Skeletal muscle tissue (tissue), 4 donors: ENCODE results near the gene WWP2. TPM values are rescaled to one million over a fixed set of nuclear protein-coding genes. Genes with fewer than 3 reads are reported as not detected.
A peak's percentile ranks its signal among the peaks of the same experiment; 100 is the strongest.
"Not testable (repeated sequence)": the region's sequence is repeated elsewhere in the genome, so short reads cannot be mapped to it uniquely, and the experiment has no call there.

Experiments
- H3K27ac ChIP-seq: one replicate; pipeline ENCODE4 v1.7.0; 2013; ENCODE audit warnings: mild to moderate bottlenecking, low read depth, low read length, inconsistent platforms
- H3K27me3 ChIP-seq, 3 donors: one replicate each; pipeline ENCODE4 v1.7.0; 2013; ENCODE audit warnings: low read length in 3 of 3; ENCODE audit not compliant: control insufficient read depth in 3 of 3, insufficient read depth in 3 of 3
- H3K36me3 ChIP-seq, 3 donors: one replicate each; pipeline ENCODE4 v1.7.0; 2013; ENCODE audit warnings: low read length in 3 of 3; ENCODE audit not compliant: control insufficient read depth in 3 of 3, insufficient read depth in 3 of 3
- H3K4me1 ChIP-seq, 3 donors: one replicate each; pipeline ENCODE4 v1.7.0; 2013; ENCODE audit warnings: low read length in 3 of 3, mild to moderate bottlenecking in 3 of 3; ENCODE audit not compliant: control insufficient read depth in 3 of 3, insufficient read depth in 3 of 3
- H3K4me3 ChIP-seq, 3 donors: one replicate each; pipeline ENCODE4 v1.7.0; 2013; ENCODE audit warnings: low read length in 3 of 3
- H3K9ac ChIP-seq, 3 donors: one replicate each; pipeline ENCODE4 v1.7.0; 2013; ENCODE audit warnings: low read length in 3 of 3, mild to moderate bottlenecking in 3 of 3, moderate library complexity in 2 of 3, low read depth in 1 of 3
- H3K9me3 ChIP-seq, 3 donors: one replicate each; pipeline ENCODE4 v1.7.0; 2013; ENCODE audit warnings: low read length in 3 of 3; ENCODE audit not compliant: control insufficient read depth in 3 of 3
- total RNA-seq: library from RNA; depleted of rRNA; stranded (reverse); fragments of >200 nt; gene quantifications from one replicate; pipeline ENCODE4 v1.2.3, GENCODE V29; 2014
- donor health status: Osteomylitis.

The WWP2 gene
- total RNA-seq, 1 donor from 2014 or later = 14.1 TPM

DNA sequence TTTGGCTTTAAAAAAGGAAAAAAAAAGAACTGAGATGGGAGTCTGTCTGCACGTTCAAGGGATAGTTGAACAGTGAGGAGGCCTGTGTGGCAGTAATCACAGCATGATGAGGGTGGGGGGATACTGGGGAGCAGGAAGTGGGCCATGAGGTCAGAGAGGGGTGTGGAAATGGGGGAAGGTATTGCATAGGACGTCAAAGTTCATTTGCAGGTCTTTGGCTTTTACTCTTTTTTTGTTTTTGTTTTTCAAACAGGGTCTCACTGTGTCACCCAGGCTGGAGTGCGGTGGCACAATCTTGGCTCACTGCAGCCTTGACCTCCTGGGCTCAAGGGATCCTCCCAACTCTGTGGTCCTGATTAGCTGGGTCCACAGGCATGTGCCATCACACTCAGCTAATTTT lies 19.0 kb downstream of the WWP2 start:
- H3K36me3 ChIP-seq = no peaks in the 10 kb centered on the region
- no peaks in the 10 kb centered on the region for H3K9me3 ChIP-seq
- H3K27ac ChIP-seq = no peak overlapping the region
- no peaks in the 10 kb centered on the region for H3K4me1 ChIP-seq
- H3K27me3 ChIP-seq = no peaks in the 10 kb centered on the region
- H3K4me3 ChIP-seq = no peak overlapping the region
- no peak overlapping the region for H3K9ac ChIP-seq

DNA sequence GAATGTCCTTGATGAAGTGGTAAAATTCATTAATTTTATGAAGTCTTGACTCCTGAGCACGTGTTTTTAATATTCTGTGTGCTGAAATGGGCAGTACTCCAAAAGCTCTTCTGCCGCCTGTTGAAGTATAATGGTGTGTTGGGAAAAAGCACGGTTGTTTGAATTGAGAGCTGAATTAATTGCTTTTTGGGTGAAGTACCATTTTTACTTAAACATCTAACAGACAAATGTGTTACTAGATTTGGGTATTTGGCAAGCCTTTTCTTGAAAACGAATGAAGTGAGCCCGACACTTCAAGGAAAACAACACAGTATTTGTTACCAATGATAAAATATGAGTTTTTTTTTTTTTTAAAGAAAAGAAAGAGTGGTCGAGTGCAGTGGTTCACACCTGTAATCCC lies 22.5 kb downstream of the WWP2 start:
- no peaks in the 10 kb centered on the region for H3K9me3 ChIP-seq
- no peaks in the 10 kb centered on the region for H3K4me1 ChIP-seq
- H3K27me3 ChIP-seq = no peaks in the 10 kb centered on the region
- peaks cover 12 to 18% (median 12%) of the 10 kb centered on the region in 3 donors for H3K36me3 ChIP-seq
- H3K9ac ChIP-seq = no peak overlapping the region
- no peak overlapping the region for H3K27ac ChIP-seq
- no peak overlapping the region for H3K4me3 ChIP-seq

DNA sequence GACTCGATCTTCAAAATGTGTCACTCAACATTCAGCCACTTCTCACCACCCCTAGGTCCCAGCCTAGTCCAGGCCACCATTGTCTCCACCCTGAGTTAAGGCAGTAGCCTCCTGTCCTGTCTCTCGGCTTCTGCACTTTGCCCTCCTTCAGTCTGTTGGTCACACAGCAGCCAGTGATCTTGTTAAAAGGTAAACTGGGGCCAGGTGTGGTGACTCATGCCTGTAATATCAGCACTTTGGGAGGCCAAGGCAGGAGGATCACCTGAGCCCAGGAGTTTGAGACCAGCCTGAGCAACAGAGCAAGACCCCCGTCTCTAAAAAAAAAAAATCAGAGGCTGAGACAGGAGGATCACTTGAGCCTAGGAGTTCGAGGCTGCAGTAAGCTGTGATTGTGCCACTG lies 25.8 kb downstream of the WWP2 start:
- H3K36me3 ChIP-seq = peaks cover 12 to 18% (median 15%) of the 10 kb centered on the region in 3 donors

DNA sequence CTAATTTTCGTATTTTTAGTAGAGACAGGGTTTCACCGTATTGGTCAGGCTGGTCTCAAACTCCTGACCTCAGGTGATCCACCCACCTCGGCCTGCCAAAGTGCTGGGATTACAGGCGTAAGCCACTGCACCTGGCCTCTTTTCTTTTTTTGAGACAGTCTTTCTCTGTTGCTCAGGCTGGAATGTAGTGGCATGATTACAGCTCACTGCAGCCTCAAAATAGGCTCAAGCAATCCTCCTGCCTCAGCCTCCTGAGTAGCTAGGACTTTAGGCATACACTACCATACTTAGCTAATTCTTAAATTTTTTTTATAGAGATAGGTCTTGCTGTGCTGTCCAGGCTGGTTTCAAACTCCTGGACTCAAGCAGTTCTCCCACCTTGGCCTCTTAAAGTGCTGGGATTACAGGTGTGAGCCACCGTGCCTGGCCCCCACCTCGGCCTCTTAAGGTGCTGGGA lies 29.3 kb downstream of the WWP2 start:
- H3K9me3 ChIP-seq, H3K27me3 ChIP-seq, H3K27ac ChIP-seq, H3K4me1 ChIP-seq, H3K4me3 ChIP-seq, H3K9ac ChIP-seq: not testable (repeated sequence)
- peaks cover 12 to 18% (median 15%) of the 10 kb centered on the region in 3 donors for H3K36me3 ChIP-seq

More for the DNA sequence above, 25.8 kb downstream of the WWP2 start:
- Histone ChIP-seq H3K4me3 (no peak overlapping the region), H3K27ac (no peak overlapping the region), H3K9ac (no peak overlapping the region), H3K27me3 (no peaks in the 10 kb centered on the region), H3K9me3 (no peaks in the 10 kb centered on the region), H3K4me1 (no peaks in the 10 kb centered on the region)

DNA sequence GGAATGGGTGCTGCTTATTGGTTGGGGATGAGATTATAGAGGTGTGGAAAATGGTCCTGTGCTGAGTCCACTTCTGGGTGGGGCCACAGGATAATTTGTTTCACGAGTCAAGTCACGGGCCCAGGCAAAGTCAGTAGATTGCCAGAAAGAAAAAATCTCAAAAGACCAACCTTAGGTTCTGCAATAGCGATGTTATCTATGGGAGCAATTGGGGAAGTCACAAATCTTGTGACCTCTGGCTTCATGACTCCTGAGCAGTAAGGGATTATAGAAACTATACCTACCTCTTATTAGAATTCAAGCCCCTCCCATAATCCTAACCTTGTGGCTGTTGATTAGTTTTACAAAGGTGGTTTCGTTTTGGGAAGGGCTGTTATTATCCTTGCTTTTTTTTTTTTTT lies 31.4 kb downstream of the WWP2 start:
- Histone ChIP-seq H3K36me3 (peaks cover 0 to 3% (median 2%) of the 10 kb centered on the region in 3 donors), H3K9me3 (no peaks in the 10 kb centered on the region), H3K27ac (no peak overlapping the region), H3K4me1 (peaks cover 3 to 5% (median 3%) of the 10 kb centered on the region in 3 donors), H3K27me3 (no peaks in the 10 kb centered on the region), H3K9ac (no peak overlapping the region), H3K4me3 (no peak overlapping the region)

DNA sequence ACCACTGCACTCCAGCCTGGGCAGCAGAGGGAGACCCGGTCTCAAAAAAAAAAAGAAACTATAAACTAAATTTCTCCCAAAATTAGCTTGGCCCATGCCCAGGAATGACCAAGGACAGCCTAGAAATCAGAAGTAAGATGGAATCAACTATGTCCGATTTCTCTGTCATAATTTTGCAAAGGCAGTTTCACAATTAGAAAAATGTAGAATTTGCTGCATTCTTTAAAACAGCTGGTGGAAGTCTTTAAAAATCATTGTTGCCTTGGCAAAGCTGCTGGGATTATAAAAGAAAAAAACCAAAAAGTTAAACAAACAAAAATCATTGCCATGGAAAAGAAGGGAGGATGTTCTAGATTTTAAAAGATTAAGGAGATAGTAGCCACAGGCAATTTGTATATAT lies 32.4 kb downstream of the WWP2 start:
- Histone ChIP-seq H3K9ac (no peak overlapping the region), H3K27ac (no peak overlapping the region), H3K9me3 (no peaks in the 10 kb centered on the region), H3K4me1 (peaks cover 3 to 5% (median 3%) of the 10 kb centered on the region in 3 donors), H3K36me3 (peaks cover 5 to 7% (median 6%) of the 10 kb centered on the region in 3 donors), H3K4me3 (no peak overlapping the region), H3K27me3 (no peaks in the 10 kb centered on the region)

DNA sequence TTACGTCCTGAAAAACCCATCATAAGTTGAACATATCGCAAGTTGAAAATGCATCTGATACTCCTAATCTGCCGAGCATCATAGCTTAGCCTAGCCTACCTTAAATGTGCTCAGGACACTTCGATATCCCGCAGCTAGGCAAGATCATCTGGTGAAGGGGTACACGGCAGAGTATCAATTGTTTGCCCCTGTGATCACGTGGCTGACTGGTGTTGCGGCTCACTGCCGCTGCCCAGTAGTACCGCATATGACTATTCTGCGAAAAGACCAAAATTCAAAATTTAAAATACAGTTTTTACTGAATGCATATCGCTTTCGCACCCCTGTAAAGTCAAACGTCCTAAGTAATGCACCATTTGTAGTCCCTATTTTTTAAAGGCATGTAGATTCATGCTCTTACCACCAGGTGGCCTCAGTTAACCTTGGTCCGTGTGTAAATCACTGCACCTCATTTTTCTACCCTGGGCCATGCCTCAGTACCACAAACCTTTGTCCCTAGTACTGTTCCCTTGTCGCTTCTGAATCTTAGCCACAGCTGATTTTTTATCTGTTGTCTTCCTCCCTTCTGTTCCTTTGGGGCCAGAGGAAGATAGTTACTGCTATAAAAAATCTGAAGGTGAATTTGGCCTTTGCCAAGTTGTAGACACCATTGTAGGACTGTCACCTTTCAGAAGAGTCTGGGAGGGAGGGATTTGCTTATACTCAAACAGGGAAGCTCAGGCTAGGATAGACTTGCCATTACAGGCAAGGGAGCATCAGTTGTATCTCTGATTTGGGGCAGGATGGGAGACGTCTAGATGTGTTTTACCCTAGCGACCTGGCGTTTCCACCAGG lies 34.4 kb downstream of the WWP2 start:
- Histone ChIP-seq H3K27me3 (no peaks in the 10 kb centered on the region), H3K4me1 (peaks cover 3 to 5% (median 3%) of the 10 kb centered on the region in 3 donors), H3K4me3 (peak overlapping the region in 2 of 3 donors; percentile 39 to 54), H3K27ac (no peak overlapping the region), H3K9ac (peak overlapping the region in 1 of 3 donors; percentile 6), H3K9me3 (no peaks in the 10 kb centered on the region), H3K36me3 (peaks cover 7 to 13% (median 8%) of the 10 kb centered on the region in 3 donors)

DNA sequence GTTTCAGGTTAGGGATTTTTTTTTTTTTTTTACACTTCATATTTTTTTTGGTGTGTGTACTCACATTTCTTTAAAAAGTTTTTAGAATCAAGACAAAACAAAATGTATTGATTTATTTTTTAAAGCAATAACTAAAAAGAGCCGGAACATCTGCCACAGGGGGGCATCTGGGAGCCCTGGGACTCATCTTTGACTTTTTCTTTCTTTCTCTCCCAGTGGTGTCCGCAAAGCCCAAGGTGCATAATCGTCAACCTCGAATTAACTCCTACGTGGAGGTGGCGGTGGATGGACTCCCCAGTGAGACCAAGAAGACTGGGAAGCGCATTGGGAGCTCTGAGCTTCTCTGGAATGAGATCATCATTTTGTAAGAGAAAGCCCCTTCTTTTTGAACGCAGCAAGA lies 36.3 kb downstream of the WWP2 start:
- H3K27me3 ChIP-seq = no peaks in the 10 kb centered on the region
- no peak overlapping the region for H3K4me3 ChIP-seq
- H3K9ac ChIP-seq = no peak overlapping the region
- H3K36me3 ChIP-seq = peaks cover 7 to 12% (median 10%) of the 10 kb centered on the region in 3 donors
- H3K9me3 ChIP-seq = no peaks in the 10 kb centered on the region
- H3K27ac ChIP-seq = no peak overlapping the region
- H3K4me1 ChIP-seq = peaks cover 3 to 5% (median 3%) of the 10 kb centered on the region in 3 donors

DNA sequence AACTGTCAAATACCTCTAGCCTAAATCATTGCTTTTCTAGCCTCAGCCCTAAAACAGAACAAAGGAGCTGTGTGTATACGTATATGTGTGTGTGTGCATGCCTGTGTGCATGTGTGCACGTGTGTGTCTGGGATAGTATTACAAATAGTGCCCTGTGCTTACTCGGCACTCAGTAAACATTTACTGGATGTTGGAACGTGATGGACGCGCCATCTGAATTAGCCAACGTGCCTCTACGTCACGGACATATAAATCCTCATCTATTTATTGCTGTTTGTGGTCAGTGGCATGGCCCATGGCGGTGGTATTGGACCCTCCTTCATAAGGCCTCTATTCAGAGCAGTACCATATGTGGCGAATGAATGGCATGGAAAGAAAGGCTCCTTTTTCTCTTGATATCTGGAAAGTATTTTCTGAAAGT lies 37.5 kb downstream of the WWP2 start:
- no peak overlapping the region for H3K4me3 ChIP-seq
- no peak overlapping the region for H3K27ac ChIP-seq
- peaks cover 3 to 5% (median 3%) of the 10 kb centered on the region in 3 donors for H3K4me1 ChIP-seq
- no peaks in the 10 kb centered on the region for H3K9me3 ChIP-seq
- H3K36me3 ChIP-seq = peaks cover 7 to 15% (median 10%) of the 10 kb centered on the region in 3 donors
- no peak overlapping the region for H3K9ac ChIP-seq
- H3K27me3 ChIP-seq = no peaks in the 10 kb centered on the region

DNA sequence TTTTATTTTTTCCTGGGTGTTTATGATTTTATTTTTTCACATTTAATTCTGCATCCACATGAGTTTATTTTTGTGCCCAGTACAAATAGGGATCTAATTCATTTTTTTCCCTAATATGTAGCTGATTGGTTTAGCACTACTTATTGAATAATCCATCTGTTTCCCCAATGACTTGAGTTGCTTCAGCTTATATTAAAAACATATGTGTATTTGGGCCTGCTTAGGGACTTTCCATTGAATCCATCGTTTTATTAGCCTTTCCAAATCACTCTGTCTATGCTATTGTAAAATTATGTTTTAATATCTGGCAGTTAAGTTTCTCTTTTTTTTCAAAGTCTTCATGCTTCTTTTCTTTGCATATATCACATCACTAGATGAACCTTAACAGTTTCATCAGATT lies 42.2 kb downstream of the WWP2 start:
- no peaks in the 10 kb centered on the region for H3K9me3 ChIP-seq
- H3K36me3 ChIP-seq = peaks cover 4 to 10% (median 7%) of the 10 kb centered on the region in 3 donors
- H3K9ac ChIP-seq = no peak overlapping the region
- no peak overlapping the region for H3K4me3 ChIP-seq
- no peaks in the 10 kb centered on the region for H3K4me1 ChIP-seq
- H3K27me3 ChIP-seq = no peaks in the 10 kb centered on the region
- H3K27ac ChIP-seq = no peak overlapping the region
